ENCODE measurements around the gene ZNF148. TPM values are rescaled to one million over a fixed set of nuclear protein-coding genes. Genes with fewer than 3 reads are reported as not detected.
A peak's percentile ranks its signal among the peaks of the same experiment; 100 is the strongest.

The ZNF148 gene
- total RNA-seq, 1 experiment from 2014 or later = 19.7 TPM

DNA sequence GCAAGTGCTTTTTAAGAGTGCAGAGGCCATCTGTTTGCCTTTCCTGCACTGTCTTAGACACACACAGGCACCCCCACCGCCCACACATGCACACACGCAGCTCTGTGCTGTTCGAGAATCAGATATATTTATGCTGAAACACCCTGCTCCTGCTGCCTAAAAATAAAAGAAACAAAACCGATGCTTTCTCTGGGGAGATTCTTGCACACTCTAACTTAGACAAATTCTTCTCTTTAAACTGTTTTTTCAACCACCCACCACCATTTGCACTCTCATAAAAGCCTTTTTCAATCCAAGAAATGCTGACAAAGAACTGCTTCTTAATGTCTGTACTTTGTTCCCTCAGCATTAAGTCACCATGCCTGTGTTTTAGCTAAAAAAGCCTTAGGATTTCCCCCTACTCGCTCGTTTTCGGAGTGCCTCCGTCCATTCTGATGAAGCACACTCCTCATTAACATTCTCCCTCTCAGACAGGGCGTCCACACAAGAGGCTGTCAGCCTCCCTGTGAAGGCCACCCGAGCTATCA is 188.8 kb downstream of the ZNF148 start (continued):
- TF ChIP-seq, protein P1, sequence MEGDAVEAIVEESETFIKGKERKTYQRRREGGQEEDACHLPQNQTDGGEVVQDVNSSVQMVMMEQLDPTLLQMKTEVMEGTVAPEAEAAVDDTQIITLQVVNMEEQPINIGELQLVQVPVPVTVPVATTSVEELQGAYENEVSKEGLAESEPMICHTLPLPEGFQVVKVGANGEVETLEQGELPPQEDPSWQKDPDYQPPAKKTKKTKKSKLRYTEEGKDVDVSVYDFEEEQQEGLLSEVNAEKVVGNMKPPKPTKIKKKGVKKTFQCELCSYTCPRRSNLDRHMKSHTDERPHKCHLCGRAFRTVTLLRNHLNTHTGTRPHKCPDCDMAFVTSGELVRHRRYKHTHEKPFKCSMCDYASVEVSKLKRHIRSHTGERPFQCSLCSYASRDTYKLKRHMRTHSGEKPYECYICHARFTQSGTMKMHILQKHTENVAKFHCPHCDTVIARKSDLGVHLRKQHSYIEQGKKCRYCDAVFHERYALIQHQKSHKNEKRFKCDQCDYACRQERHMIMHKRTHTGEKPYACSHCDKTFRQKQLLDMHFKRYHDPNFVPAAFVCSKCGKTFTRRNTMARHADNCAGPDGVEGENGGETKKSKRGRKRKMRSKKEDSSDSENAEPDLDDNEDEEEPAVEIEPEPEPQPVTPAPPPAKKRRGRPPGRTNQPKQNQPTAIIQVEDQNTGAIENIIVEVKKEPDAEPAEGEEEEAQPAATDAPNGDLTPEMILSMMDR (IDR thresholded peaks at IDR 0.05) = no peak
- TF ChIP-seq, protein P2, sequence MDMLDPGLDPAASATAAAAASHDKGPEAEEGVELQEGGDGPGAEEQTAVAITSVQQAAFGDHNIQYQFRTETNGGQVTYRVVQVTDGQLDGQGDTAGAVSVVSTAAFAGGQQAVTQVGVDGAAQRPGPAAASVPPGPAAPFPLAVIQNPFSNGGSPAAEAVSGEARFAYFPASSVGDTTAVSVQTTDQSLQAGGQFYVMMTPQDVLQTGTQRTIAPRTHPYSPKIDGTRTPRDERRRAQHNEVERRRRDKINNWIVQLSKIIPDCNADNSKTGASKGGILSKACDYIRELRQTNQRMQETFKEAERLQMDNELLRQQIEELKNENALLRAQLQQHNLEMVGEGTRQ (CRISPR knock-in tag; IDR thresholded peaks at IDR 0.05) = no peak
- TF ChIP-seq SOX15 (CRISPR knock-in tag; IDR thresholded peaks at IDR 0.05) = no peak
- TF ChIP-seq, protein P3, sequence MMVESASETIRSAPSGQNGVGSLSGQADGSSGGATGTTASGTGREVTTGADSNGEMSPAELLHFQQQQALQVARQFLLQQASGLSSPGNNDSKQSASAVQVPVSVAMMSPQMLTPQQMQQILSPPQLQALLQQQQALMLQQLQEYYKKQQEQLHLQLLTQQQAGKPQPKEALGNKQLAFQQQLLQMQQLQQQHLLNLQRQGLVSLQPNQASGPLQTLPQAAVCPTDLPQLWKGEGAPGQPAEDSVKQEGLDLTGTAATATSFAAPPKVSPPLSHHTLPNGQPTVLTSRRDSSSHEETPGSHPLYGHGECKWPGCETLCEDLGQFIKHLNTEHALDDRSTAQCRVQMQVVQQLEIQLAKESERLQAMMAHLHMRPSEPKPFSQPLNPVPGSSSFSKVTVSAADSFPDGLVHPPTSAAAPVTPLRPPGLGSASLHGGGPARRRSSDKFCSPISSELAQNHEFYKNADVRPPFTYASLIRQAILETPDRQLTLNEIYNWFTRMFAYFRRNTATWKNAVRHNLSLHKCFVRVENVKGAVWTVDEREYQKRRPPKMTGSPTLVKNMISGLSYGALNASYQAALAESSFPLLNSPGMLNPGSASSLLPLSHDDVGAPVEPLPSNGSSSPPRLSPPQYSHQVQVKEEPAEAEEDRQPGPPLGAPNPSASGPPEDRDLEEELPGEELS (CRISPR knock-in tag; IDR thresholded peaks at IDR 0.05) = no peak
- no peak for TF ChIP-seq SMAD4 (CRISPR knock-in tag; IDR thresholded peaks at IDR 0.05)
- no peak for TF ChIP-seq TEAD4 (CRISPR knock-in tag; IDR thresholded peaks at IDR 0.05)
- no peak for TF ChIP-seq KAT7 (CRISPR knock-in tag; IDR thresholded peaks at IDR 0.05; ENCODE audit: borderline replicate concordance)
- TF ChIP-seq, protein P4, sequence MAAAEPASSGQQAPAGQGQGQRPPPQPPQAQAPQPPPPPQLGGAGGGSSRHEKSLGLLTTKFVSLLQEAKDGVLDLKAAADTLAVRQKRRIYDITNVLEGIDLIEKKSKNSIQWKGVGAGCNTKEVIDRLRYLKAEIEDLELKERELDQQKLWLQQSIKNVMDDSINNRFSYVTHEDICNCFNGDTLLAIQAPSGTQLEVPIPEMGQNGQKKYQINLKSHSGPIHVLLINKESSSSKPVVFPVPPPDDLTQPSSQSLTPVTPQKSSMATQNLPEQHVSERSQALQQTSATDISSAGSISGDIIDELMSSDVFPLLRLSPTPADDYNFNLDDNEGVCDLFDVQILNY (CRISPR knock-in tag; IDR thresholded peaks at IDR 0.05) = no peak

DNA sequence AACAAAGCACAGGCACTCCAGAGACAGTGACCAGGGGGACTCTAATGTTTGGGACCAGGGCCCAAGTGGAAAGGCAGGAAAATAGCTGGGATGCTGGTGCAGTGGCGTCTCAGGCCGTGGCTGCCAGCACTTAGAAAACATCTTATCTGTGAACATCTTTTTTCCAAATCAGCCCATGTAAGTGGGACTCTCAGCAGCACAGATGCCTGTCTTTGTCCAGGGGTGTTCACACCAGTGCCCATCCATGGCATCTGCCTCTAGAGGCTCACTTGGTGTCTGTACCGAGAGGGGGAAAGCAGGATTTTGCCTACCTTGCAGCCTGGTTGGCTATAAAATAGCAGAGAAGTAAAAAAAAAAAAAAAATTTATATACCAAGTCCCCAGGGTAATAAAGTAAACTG is 189.3 kb downstream of the ZNF148 start:
- Mint-ChIP-seq H3K9me3 (peaks cover 12% of the 10 kb centered on the region), H3K27ac (peak overlapping the region; percentile 28; the same call in 1 of the 2 replicates), H3K4me3 (no peak overlapping the region), H3K36me3 (peaks cover 30% of the 10 kb centered on the region), H3K27me3 (ENCODE audit: low read depth) (no peaks in the 10 kb centered on the region), H3K4me1 (peaks cover 31% of the 10 kb centered on the region)
- TF ChIP-seq, protein P5, sequence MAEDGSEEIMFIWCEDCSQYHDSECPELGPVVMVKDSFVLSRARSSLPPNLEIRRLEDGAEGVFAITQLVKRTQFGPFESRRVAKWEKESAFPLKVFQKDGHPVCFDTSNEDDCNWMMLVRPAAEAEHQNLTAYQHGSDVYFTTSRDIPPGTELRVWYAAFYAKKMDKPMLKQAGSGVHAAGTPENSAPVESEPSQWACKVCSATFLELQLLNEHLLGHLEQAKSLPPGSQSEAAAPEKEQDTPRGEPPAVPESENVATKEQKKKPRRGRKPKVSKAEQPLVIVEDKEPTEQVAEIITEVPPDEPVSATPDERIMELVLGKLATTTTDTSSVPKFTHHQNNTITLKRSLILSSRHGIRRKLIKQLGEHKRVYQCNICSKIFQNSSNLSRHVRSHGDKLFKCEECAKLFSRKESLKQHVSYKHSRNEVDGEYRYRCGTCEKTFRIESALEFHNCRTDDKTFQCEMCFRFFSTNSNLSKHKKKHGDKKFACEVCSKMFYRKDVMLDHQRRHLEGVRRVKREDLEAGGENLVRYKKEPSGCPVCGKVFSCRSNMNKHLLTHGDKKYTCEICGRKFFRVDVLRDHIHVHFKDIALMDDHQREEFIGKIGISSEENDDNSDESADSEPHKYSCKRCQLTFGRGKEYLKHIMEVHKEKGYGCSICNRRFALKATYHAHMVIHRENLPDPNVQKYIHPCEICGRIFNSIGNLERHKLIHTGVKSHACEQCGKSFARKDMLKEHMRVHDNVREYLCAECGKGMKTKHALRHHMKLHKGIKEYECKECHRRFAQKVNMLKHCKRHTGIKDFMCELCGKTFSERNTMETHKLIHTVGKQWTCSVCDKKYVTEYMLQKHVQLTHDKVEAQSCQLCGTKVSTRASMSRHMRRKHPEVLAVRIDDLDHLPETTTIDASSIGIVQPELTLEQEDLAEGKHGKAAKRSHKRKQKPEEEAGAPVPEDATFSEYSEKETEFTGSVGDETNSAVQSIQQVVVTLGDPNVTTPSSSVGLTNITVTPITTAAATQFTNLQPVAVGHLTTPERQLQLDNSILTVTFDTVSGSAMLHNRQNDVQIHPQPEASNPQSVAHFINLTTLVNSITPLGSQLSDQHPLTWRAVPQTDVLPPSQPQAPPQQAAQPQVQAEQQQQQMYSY (CRISPR knock-in tag; IDR thresholded peaks at IDR 0.05) = no peak
- TF ChIP-seq, protein P6, sequence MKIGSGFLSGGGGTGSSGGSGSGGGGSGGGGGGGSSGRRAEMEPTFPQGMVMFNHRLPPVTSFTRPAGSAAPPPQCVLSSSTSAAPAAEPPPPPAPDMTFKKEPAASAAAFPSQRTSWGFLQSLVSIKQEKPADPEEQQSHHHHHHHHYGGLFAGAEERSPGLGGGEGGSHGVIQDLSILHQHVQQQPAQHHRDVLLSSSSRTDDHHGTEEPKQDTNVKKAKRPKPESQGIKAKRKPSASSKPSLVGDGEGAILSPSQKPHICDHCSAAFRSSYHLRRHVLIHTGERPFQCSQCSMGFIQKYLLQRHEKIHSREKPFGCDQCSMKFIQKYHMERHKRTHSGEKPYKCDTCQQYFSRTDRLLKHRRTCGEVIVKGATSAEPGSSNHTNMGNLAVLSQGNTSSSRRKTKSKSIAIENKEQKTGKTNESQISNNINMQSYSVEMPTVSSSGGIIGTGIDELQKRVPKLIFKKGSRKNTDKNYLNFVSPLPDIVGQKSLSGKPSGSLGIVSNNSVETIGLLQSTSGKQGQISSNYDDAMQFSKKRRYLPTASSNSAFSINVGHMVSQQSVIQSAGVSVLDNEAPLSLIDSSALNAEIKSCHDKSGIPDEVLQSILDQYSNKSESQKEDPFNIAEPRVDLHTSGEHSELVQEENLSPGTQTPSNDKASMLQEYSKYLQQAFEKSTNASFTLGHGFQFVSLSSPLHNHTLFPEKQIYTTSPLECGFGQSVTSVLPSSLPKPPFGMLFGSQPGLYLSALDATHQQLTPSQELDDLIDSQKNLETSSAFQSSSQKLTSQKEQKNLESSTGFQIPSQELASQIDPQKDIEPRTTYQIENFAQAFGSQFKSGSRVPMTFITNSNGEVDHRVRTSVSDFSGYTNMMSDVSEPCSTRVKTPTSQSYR (CRISPR knock-in tag; IDR thresholded peaks at IDR 0.05) = no peak
- TF ChIP-seq ETV6 (CRISPR knock-in tag; IDR thresholded peaks at IDR 0.05) (no peak), KAT7 (CRISPR knock-in tag; IDR thresholded peaks at IDR 0.05; ENCODE audit: borderline replicate concordance) (no peak), MYBL2 (CRISPR knock-in tag; IDR thresholded peaks at IDR 0.05) (no peak), PRRX2 (CRISPR knock-in tag; IDR thresholded peaks at IDR 0.05) (no peak)
- TF ChIP-seq, protein P7, sequence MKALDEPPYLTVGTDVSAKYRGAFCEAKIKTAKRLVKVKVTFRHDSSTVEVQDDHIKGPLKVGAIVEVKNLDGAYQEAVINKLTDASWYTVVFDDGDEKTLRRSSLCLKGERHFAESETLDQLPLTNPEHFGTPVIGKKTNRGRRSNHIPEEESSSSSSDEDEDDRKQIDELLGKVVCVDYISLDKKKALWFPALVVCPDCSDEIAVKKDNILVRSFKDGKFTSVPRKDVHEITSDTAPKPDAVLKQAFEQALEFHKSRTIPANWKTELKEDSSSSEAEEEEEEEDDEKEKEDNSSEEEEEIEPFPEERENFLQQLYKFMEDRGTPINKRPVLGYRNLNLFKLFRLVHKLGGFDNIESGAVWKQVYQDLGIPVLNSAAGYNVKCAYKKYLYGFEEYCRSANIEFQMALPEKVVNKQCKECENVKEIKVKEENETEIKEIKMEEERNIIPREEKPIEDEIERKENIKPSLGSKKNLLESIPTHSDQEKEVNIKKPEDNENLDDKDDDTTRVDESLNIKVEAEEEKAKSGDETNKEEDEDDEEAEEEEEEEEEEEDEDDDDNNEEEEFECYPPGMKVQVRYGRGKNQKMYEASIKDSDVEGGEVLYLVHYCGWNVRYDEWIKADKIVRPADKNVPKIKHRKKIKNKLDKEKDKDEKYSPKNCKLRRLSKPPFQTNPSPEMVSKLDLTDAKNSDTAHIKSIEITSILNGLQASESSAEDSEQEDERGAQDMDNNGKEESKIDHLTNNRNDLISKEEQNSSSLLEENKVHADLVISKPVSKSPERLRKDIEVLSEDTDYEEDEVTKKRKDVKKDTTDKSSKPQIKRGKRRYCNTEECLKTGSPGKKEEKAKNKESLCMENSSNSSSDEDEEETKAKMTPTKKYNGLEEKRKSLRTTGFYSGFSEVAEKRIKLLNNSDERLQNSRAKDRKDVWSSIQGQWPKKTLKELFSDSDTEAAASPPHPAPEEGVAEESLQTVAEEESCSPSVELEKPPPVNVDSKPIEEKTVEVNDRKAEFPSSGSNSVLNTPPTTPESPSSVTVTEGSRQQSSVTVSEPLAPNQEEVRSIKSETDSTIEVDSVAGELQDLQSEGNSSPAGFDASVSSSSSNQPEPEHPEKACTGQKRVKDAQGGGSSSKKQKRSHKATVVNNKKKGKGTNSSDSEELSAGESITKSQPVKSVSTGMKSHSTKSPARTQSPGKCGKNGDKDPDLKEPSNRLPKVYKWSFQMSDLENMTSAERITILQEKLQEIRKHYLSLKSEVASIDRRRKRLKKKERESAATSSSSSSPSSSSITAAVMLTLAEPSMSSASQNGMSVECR (CRISPR knock-in tag; IDR thresholded peaks at IDR 0.05; ENCODE audit: borderline replicate concordance) = no peak
- POLR2A ChIA-PET = no interaction called here
- DNase-seq (ENCODE audit: low spot score) (no peak), ATAC-seq (no peak)
- CTCF ChIA-PET = no interaction called here
